GM12892 (cell line): Measurements from ENCODE around the gene GSN.

Source experiments
- POLR2A ChIP-seq: IDR thresholded peaks from 2 replicates; pipeline ENCODE4 v1.6.1; 2011; ENCODE audit warnings: low read depth, low read length, control low read depth
- POLR2AphosphoS5 ChIP-seq: IDR thresholded peaks from 2 replicates; pipeline ENCODE4 v1.6.1; 2011; ENCODE audit warnings: low read depth, low read length, control low read depth
- TAF1 ChIP-seq: IDR thresholded peaks from 2 replicates; pipeline ENCODE4 v1.6.1; 2011; ENCODE audit warnings: low read depth, mild to moderate bottlenecking, control low read depth, low read length, borderline replicate concordance

DNA sequence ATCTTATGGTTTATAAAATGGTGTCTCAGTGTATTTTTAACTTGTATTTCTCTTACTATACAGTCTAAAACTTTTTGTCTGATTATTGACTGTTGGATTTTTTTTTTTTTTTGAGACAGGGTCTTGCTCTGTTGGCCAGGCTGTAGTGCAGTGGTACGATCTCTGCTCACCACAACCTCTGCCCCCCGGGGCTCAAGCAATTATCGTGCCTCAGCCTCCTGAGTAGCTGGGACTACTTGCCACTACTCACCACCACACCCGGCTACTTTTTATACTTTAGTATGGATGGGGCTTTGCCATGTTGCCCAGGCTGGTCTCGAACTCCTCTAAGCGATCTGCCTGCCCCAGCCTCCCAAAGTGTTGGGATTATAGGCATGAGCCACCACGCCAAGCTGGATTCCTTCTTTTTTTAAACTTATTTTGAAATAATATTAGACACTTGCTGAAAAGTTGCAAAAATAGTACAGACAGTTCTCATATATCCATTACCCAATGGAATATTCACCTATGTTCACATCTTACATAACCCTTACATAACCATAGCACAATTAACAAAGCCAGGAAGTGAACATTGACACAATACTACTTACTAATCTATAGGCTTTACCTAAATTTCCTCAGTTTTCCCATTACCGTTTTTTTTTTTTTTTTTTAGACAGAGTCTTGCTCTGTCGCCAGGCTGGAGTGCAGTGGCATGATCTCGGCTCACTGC lies 54.9 kb downstream of the GSN start:
- TF ChIP-seq TAF1 (no peak), POLR2A (no peak), POLR2AphosphoS5 (no peak)
